ENCODE data around the gene ELK4. TPM values are rescaled to one million over a fixed set of nuclear protein-coding genes. Genes with fewer than 3 reads are reported as not detected.
A peak's percentile ranks its signal among the peaks of the same experiment; 100 is the strongest.

ELK4 gene
- total and polyA plus RNA-seq, 2 of the 4 experiments (the other 2 are of a cell fraction) = 4.6 to 11.3 TPM

GRCh38 chr1:205583461-205584130 lies 48.2 kb downstream of the ELK4 start:
- Histone ChIP-seq H3K27ac (ENCODE audit: insufficient read depth, low read length) (no peak overlapping the region), H3K56ac (ENCODE audit: extremely low read depth, insufficient read depth, low read length) (no peak overlapping the region), H3K23ac (ENCODE audit: low read depth, low read length) (no peak overlapping the region), H3K9ac (ENCODE audit: low read depth, low read length) (no peak overlapping the region), H2BK5ac (ENCODE audit: low read depth, low read length, poor library complexity, severe bottlenecking) (no peak overlapping the region), H3K4me3 (ENCODE audit: insufficient read depth, low read depth, low read length) (no peak overlapping the region), H3K4me2 (ENCODE audit: low read depth, low read length) (no peak overlapping the region), H2AK9ac (replicated peaks; ENCODE audit: low read depth, low read length, poor library complexity) (peak overlapping the region; percentile 42), H2BK20ac (ENCODE audit: low read depth, low read length) (no peak overlapping the region), H3K36me3 (ENCODE audit: control insufficient read depth, insufficient read depth, low read length) (no peaks in the 10 kb centered on the region), H3K9me3 (ENCODE audit: control insufficient read depth, insufficient read depth, low read length) (no peaks in the 10 kb centered on the region), H2AK5ac (ENCODE audit: low read depth, low read length) (no peak overlapping the region), H3K4me1 (ENCODE audit: control insufficient read depth, insufficient read depth, low read length) (peaks cover 2% of the 10 kb centered on the region; the same call in 1 of the 2 replicates), H2BK120ac (ENCODE audit: low read depth, low read length) (no peak overlapping the region), H4K8ac (ENCODE audit: low read depth in 2 of 2, low read length in 2 of 2) (no peak overlapping the region), H4K20me1 (ENCODE audit: insufficient read depth, low read length) (no peaks in the 10 kb centered on the region), H3K18ac (ENCODE audit: low read depth, low read length) (no peak overlapping the region), H3K14ac (replicated peaks; ENCODE audit: low read depth, low read length) (peak overlapping the region; percentile 45; the same call in 1 of the 2 replicates), H3K27me3 (ENCODE audit: control insufficient read depth, insufficient read depth, low read length) (peaks cover 41% of the 10 kb centered on the region), H4K91ac (ENCODE audit: insufficient read depth, low read depth, low read length) (no peak overlapping the region), H2AFZ (replicated peaks; ENCODE audit: low read length, poor library complexity) (no peak overlapping the region), H3K4ac (ENCODE audit: low read depth, low read length) (no peak overlapping the region), H3K9me1 (ENCODE audit: insufficient read depth, low read length) (no peaks in the 10 kb centered on the region), H4K5ac (ENCODE audit: low read depth, low read length) (no peak overlapping the region), H2BK15ac (ENCODE audit: low read depth, low read length) (no peak overlapping the region), H3K79me1 (ENCODE audit: low read depth in 1 of 2, low read length in 2 of 2) (no peaks in the 10 kb centered on the region)
- dilution Hi-C loops (cut with HindIII; ENCODE audit: low sequenced_read_pairs, unreplicated experiment) (no loop called here), in situ Hi-C loops (cut with MboI; ENCODE audit: low sequenced_read_pairs) (no loop called here), intact Hi-C loops (cut with micrococcal nuclease) (no loop called here)
- whole genome bisulfite sequencing, 2 experiments (ENCODE audit: extremely low coverage in 2 of 2, insufficient read length in 1 of 2) = no CpG with 5 or more reads among the region's 7 CpGs
- ATAC-seq (ENCODE audit: low read depth) = no peak
- DNase-seq = no peak
- CTCF ChIA-PET = interaction anchor here (1.2 kb wide), 1 partner anchor 75 kb away, joined by 3 read pairs; no protein-coding TSS in a partner anchor
- POLR2A ChIA-PET (ENCODE audit: unreplicated experiment) = no interaction called here
- no TSS peak for BruUV-seq (replicated peaks)
- TF ChIP-seq RCOR1 (IDR thresholded peaks at IDR 0.05; ENCODE audit: insufficient replicate concordance, low read length) (no peak), MAFK (IDR thresholded peaks at IDR 0.05; ENCODE audit: low read depth, low read length) (no peak), RFX5 (IDR thresholded peaks at IDR 0.05; ENCODE audit: low read depth, low read length) (no peak), CTCF (conservative IDR thresholded peaks at IDR 0.05; ENCODE audit: low read depth, low read length) (no peak), BHLHE40 (IDR thresholded peaks at IDR 0.05; ENCODE audit: low read depth, low read length) (no peak), USF2 (IDR thresholded peaks at IDR 0.05; ENCODE audit: low read depth, low read length) (no peak), MAZ (IDR thresholded peaks at IDR 0.05; ENCODE audit: borderline replicate concordance, low read depth, low read length) (no peak), MXI1 (IDR thresholded peaks at IDR 0.05; ENCODE audit: borderline replicate concordance, low read depth, low read length) (no peak), CHD1 (IDR thresholded peaks at IDR 0.05; ENCODE audit: low read depth, low read length) (no peak), SMC3 (IDR thresholded peaks at IDR 0.05; ENCODE audit: low read depth, low read length) (no peak), NFE2L2 (IDR thresholded peaks at IDR 0.05; ENCODE audit: low read depth, low read length) (no peak), POLR2A (IDR thresholded peaks at IDR 0.05; ENCODE audit: low read depth, low read length) (no peak), CEBPB (IDR thresholded peaks at IDR 0.05; ENCODE audit: low read depth, low read length) (no peak)
